HG03520 (cell line): ENCODE data around the gene AKAP13.

Source experiments
- ATAC-seq: cut with Tn5 transposase; IDR thresholded peaks from one replicate; pipeline ENCODE4 v1.9.1; 2021; ENCODE audit warnings: mild to moderate bottlenecking, moderate library complexity; ENCODE audit not compliant: unreplicated experiment

The AKAP13 gene

DNA sequence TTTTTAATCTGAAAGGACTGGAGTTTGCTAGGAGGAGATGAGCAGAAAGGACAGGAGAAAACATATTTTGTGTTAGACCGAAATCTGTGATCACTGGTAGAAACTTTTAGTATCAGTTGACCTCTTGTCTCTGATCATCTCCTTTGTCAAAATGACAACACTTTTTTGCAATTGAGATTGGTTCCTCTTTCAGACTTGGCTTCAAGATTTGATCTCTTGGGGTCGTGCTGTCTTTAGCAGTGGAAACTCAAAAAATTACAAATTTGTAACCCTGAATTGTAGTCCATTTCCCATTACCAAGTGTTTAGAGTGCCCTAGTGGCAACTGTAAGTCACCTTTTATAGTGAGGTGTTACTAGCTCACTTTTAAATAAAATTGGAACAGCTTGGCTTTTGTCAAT lies 306.9 kb downstream of the AKAP13 start:
- ATAC-seq: no peak

DNA sequence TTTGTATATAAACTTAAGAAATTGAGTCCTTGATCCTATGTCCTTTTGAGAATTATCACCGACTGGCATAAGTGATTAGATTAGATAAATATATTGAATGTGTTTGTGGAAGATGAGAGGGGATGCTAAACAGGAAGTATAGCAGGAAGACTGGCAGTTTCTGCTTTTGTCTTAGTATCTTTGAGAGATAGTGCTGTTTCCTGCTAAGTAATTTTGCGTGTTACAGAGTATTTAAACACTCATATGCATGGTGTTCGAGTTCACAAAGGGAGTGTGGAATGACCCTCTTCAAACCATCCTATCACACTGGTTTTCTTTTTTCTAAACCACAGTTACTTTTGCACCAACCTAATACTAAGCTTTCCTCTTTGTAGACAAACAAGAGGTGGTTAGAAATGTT lies 308.3 kb downstream of the AKAP13 start:
- no peak for ATAC-seq

DNA sequence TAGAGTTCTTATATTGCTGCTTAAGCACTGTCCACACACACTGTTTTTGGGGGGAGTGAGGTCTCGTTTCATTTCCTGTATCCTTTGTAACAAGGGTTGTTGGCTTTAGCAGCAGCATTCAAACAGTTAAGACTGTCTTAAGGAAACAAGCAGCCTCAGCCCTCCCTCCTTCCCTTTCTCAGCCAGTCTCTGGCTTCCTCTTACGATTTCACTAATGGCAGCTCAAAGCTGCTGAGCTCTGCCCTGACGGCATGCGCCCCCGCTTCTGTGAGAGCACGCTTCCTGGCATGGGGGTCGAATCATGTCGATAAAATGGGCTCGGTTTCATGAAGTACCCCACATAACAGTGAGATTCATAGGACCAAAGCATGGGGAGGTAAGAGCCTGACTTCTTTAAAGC lies 309.3 kb downstream of the AKAP13 start:
- no peak for ATAC-seq

DNA sequence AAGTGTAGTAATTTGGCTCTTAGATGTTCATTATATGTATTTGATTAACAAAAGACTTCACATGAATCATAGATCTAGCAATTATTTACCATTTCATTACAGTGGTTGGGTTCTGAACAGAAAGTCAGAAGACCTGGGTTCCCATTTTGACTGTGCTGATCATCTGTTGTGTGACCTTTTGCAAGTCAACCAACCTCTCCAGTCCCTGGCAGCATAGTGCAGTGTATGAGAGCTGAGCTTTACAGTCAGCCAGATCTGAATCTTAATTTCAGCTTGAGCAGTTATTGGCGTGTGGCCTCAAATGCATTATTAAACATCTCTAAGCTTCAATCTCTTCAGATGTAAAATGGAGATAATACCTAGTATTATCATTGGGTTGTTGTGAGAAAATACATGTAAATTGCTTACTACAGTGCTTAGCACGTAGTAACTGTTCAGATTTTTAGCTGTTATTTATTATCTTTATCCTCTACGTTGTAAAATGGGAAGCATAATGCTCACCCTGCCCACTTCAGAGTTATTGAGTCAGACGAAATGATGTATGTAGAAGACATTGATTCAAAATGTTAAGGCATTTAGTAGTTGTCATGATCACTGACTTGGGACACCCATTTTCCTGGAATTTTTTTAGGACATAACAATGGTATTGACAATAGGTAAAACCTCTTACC lies 310.3 kb downstream of the AKAP13 start:
- peak; percentile 35 for ATAC-seq

DNA sequence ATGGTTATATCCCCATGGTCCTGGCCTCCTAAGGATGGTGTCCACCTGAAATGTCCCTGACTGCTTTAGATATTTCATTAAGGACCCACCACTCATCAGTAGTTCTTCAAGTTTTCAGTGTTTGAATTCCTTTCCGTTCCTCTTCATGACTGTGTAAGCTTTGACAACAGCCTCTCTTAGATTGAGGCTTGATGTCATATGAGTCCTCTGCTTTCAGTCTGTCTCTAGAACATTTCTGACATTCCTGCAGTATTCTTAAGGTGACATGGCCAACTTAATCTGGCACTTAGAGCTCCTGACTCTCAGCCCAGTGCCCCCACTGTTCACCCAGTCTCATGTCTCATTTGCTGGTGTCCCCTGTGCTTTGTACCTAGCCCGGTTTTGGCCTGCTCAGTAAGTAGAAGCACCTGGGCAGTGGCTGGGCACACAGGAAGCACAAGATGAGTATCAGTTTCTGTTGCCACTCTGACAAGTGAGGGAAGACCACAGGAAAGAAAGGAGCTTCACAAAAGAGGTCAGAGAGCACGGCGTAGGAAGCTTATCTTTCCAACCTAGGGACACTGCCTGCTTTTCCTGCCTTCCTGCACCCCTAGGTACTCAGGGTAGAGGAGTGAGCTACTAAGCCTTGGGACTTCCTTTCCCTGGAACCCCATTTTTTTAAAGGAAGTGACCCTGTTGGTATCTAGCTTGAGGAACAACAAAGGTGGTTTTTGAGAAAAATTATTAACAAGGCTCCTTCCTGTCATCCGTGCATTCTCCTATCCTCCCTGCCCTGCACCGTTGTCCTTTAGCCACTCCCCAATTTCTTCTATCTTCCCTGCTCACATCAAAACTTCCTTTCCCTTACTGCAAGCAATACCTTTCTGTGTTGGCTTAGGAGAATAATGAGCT lies 311.2 kb downstream of the AKAP13 start:
- ATAC-seq: peak; percentile 32

DNA sequence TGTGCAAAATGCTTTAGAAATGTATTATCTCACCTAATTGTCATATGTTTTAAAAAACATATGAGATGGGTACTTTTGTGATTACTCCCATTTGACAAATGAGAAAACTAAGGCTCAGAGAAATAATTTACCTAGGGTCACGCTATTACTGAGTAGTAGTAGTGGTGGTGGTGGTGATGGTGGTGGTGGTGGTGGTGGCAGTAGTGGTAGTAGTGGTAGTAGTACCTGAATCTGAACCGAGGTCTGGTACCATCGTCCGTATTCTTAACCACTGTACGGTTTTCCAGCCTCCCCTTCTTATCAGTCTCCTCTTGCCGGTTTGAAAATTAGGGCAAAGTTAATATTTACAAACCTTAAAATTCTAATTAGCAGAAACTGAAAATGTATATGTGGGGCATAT lies 311.9 kb downstream of the AKAP13 start:
- ATAC-seq: no peak

DNA sequence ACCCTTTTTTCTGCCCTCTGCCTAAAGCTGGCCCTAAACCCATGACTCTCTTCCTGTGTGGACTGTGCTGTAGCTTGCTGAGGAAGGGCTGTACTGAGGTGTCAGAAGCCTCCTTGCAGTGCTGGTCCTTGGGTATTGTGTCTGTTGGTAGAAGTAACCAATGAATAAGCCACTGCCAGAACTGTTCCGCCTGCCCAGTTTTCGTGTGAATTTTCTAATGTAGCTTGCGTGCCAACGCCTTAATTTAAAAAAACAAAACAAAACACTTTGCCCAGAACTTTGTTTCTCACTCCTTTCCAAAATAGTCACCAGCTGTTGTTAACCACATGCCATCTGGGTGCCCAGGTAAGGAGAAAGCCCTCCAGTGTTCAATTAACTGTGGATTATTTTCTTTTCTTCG lies 312.5 kb downstream of the AKAP13 start:
- ATAC-seq: peak; percentile 44

DNA sequence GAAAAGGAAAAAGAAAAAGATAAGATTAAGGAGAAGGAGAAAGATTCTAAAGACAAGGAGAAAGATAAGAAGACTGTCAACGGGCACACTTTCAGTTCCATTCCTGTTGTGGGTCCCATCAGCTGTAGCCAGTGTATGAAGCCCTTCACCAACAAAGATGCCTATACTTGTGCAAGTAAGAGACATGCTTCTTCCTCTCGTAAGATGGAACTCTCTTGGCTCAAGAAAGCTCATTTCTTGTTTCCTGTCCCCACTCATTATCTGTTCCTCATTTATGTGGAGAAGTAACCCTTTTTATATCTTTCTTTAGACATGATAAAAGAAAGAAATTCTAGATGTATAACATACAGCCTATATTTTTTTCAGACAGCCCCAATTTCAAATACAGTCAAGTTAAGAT lies 312.9 kb downstream of the AKAP13 start:
- ATAC-seq: no peak

DNA sequence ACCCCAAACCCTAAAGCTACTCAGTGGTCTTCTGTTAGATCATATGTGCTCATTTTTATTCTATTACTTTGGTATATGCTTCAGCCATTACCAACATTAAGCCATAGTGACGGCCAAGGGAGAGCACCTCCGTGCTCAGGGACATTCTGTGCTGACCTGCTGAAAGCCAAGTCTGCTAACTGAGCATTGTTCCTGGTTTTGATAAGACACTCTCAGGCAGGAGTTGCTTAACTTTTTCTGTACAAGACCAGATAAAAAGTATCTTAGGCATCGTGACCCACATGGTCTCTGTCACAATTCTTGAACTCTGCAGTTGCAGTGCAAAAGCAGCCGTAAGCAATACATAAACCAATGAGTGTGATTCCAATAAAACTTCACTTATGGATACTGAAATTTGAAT lies 313.7 kb downstream of the AKAP13 start:
- no peak for ATAC-seq

DNA sequence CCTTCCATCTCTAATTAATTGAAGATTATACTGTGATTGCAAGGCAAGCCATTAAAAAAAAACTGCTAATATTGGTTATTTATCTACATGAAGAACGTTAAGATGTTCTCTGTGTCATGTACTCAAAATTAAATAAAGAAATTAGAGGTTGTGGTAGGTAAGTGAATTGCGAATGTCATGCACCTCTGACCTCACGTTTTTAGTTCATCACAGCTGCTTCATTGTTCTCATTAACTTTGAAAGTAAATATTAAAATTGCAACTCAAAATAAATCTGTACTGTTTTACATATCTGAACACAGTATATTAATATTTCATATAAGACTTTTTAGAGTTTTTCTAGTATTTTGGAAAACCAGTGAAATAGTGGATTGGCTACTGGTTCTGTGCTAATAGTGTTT lies 320.4 kb downstream of the AKAP13 start:
- no peak for ATAC-seq

DNA sequence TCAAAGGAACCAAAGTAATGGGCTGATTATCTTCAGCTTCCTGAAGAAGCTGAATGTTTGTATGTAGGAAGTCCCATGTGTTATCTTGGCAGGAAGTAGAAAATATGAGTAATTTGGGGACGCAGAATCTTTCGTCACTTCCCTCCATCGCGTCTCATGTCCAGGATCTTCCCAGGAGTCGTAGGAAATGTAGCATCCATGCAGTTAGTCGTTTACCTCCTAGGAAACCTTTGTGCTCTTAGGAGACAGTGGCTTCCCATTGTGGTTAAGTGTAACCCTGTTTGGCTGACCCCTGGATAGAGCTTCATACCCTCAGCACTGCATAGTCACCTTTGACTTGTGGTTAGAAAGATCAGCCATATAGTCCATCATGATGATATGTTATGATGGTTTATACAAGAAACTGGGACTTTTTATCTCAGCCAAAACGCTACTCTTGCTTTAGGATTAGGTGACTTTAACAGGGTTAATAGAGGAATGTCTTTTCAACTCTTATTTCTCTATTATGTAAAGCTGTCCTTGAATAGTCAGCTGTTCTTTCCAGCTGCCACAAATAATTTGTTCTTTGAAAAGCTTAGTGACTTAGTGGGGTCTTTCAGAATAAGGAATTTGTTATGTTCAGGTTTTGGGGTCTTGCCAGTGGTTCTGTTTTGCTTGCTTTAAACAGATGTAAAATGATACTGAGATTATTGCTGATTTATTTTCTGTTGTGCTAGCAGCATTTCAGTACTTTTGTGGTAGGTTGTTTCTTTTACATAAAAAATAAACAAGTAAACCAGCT lies 322.1 kb downstream of the AKAP13 start:
- ATAC-seq: no peak

DNA sequence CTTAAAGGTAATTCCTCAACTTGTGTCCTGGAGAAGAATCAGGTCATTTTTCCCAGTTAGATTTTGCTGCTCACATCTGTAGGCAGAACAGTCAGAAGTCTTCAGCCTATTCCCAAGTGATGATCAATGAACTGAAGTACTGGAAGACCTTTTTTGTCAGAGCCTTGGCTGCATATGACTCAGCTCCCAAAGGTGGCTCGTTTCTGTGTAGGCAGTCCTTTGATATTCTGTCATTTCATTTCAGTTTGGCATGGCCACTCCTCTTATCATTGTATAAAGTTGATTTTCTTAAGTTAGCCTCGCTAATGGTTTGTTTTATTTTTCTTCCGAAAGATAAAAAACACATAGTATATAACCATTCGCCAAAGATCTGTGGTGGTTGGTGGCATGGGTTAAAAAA lies 323.7 kb downstream of the AKAP13 start:
- ATAC-seq: no peak

DNA sequence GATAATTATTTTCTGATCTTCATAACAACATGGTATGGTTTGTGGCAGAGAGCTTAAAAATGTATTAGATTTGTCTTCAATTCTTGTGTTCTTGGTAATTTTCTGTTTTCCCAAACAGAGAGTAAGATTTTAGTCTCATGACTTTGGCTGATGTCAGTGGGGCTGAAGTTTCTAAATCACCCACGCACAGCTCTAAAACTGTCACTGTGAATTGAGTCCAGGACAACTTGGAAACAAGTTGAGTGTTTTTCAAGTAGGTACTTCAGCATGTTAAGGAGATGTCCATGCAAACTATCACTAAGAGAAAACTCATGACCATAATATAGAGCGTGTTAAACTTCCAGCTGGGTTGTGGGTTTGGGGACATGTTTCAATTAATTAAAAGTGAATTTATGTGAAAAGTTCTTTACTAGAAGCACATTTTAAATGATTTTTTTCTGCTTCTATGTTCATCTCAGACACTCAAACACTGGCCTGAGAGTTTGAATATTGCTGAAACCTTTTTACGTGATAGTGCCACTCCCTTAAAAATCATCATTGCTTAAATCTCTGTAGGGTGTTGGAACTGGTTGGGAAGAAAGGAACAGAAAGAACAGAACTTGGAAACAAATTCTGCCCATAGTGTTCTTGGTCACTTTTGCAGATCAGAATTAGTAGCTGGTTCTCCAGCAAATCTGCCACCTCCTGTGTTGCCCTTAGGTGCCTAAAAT lies 324.5 kb downstream of the AKAP13 start:
- ATAC-seq: no peak

DNA sequence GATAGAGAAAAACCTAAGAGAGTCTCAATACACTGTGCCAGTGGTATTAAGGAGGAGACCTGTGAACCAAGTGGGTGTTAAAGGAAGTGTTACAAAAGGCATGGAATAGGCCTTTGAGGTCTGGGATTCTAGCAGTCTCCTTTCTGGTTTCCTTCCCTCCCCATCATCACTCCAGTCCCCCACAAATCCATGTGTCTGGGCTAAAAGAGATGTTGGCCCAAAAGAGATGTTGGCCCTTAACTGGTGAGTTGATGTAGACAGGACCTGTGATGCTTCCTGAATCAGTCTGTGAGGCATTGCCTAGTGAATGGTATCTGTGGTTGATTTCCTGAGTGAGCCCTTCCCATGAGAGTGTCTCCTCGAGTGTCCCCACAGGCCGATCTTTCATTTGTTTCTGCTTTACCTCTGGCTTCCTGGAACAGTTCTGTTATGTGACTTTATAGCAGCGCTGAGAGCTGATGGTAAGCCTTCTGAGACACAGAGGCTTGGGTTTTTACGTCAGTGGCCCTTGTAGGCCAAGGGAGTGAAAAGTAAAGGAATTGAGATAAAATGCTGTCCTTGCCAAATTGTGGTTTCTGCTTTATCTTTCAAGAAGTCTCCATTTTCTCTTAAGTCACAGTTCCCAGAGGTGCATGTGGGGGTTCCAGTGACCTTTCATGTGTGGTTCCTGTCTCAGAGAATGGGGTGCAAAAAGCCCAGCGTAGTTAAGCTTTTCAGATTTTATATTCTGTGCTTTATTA lies 326.5 kb downstream of the AKAP13 start:
- peak; percentile 27 for ATAC-seq

DNA sequence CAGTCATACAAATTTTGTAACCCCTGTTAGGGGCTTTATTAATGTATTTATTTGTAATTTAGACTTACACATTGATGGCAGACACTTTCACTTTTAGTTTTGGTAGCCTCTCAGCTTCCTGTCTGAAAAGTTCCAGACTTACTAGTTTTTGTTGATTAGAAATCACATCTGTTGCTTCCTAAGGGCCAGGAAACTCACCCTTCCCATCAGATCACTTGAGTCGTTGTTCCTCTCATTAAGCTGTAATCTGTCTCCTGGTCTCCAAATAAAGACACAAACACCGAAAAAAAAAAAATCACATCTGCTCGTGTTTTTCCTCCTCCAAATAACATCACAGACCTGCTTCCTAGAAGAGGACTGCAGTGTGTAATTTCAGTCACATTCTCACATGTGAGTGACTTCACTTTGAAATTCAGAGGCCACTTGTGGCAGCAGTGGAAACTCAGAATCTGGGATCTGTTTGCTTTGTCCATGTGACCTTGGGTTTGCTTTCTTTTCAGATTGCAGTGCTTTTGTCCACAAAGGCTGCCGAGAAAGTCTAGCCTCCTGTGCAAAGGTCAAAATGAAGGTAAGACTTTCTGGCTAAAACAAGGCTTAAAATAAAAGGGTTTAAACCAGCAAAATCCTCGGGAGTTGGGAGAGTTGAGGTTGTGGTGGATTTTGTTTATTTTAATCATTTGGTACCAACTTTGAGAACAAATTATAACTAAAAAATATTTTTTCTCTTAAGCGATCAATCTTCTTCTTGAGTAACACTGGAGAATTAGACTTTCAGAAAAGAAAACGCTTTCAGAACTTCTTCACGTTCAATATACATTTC lies 327.3 kb downstream of the AKAP13 start:
- ATAC-seq: peak; percentile 13

DNA sequence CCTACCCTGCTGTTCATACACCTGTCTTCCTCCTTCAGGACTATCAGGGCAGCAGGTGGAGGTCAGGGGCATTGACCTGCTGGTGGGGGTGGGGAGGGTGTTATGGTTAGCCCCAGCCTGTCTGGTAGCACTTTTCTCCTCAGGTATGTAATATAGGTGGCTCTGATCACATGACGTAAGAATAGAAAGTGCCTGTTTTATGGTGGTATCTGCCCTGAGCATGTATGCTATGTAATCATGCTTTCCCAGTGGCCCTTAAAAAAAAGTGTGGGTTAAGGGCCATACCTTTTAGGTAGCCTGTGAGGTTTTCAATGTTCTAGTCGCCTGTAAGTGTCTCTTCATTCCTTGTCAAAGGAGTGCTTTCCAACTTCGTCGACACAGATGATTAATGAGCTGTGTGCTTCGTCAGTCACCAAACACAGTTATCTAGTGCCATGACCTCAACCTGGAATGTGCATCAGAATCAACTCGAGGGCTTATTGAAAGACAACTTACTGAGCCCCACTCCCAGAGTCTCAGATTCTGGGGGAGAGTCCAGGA lies 328.1 kb downstream of the AKAP13 start:
- no peak for ATAC-seq

DNA sequence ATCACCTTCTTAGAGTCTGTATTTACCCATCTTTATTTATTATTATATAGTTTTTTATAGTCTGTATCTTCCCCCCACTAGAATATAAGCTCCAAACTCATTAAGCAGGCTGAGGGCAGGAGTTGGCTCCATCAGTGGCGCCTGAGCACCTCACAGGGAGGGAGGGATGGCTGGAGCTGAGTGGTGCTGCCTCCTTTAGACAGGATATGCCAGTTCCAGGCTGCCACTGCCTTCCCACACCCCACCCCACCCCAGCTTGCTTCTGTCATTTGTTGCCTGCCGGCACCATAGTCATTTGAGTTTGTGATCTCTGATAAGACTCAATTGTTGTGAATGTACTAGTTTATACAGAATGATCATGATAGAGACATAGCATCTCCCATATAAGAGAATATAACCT lies 328.8 kb downstream of the AKAP13 start:
- ATAC-seq: no peak

DNA sequence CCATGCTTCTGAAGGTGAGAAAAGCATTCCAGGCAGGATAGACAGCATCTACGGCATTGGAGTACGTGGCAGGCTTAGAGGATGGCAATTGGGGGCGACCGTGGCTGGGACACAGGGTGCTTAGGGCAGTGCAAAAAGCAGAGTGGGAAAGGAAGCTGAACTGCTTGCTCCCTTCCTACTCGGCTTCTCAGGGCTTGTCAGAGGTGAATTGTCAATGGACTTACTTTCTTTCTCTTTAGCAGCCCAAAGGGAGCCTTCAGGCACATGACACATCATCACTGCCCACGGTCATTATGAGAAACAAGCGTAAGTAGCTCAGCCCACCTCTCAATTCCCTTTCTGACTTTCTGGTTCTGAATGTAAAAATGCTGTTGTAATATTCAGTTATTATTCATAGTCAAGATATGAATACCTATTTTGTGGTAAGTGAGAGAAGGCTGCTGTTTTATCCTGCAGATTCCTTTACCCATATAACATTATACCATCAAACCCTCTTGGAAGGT lies 330.0 kb downstream of the AKAP13 start:
- ATAC-seq: peak; percentile 49

DNA sequence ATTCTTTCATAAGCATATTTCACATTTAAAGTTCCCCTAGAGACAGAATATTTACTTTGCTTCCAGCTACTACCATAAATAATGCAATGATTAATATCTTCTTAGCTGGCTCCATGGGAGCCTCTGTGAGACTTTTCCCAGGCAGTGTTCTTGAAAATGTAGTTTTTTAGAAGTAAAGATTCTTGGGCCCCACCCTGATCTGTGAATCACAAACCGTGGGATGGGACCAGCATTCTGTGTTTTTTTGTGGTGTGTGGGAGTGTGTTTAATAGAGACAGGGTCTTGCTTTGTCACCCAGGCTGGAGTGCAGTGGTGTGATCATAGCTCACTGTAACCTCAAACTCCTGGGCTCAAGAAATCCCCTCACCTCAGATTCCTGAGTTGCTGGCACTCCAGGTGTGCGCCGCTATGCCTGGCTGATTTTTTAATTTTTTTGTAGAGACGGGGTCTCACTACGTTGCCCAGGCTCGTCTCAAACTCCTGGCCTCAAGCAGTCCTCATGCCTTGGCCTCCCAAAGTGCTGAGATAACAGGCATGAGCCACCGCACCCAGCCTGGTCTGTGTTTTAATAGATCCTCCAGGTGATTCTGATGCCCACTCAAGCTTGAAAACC lies 331.3 kb downstream of the AKAP13 start:
- no peak for ATAC-seq
